ENCODE results near the gene ATP9B. TPM values are rescaled to one million over a fixed set of nuclear protein-coding genes. Genes with fewer than 3 reads are reported as not detected.

ATP9B gene
- total RNA-seq, 1 experiment from 2014 or later, result 17.9 TPM

DNA sequence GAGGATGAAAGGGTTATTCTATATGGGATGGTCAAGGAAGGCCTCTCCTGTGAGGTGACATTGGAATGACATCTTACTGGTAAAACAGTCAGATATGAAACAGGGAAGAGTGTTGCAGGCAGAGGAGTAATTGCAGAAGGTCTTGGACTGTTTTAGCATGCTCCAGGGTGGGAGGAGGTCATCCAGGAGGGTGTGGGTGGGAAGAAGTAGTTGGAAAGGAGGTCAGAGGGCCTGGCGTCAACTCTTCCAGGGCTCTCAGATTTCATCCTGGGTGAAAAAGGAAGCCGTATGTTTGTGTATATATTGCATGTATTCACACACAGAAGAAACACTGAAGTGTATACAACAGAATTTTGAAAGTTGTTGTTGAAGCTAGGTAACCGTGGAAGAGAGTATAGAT, 48.2 kb downstream of the ATP9B start:
- Histone ChIP-seq H3K27me3 (replicated peaks; ENCODE audit: insufficient read depth, low read depth, low read length, poor library complexity) (no peaks in the 10 kb centered on the region), H3K27ac (ENCODE audit: low read depth, low read length, poor library complexity, severe bottlenecking) (no peak overlapping the region), H3K36me3 (ENCODE audit: insufficient read depth, low read length, poor library complexity, severe bottlenecking) (no peaks in the 10 kb centered on the region), H3K4me3 (ENCODE audit: low read depth, low read length, poor library complexity, severe bottlenecking) (no peak overlapping the region), H3K9me3 (ENCODE audit: low read depth, low read length, poor library complexity, severe bottlenecking) (no peaks in the 10 kb centered on the region), H3K4me1 (ENCODE audit: insufficient read depth, low read length, poor library complexity, severe bottlenecking) (no peaks in the 10 kb centered on the region)
- BruUV-seq (replicated peaks), result no TSS peak
- intact Hi-C loops (cut with micrococcal nuclease; ENCODE audit: unreplicated experiment), result no loop called here
- ChIA-PET POLR2A (ENCODE audit: low non-redundant PET) (no interaction called here), CTCF (no interaction called here)
- TF ChIP-seq EZH2 (IDR thresholded peaks at IDR 0.05; ENCODE audit: borderline replicate concordance, low read depth, low read length, poor library complexity, severe bottlenecking), result no peak
- TF ChIP-seq, protein P1, sequence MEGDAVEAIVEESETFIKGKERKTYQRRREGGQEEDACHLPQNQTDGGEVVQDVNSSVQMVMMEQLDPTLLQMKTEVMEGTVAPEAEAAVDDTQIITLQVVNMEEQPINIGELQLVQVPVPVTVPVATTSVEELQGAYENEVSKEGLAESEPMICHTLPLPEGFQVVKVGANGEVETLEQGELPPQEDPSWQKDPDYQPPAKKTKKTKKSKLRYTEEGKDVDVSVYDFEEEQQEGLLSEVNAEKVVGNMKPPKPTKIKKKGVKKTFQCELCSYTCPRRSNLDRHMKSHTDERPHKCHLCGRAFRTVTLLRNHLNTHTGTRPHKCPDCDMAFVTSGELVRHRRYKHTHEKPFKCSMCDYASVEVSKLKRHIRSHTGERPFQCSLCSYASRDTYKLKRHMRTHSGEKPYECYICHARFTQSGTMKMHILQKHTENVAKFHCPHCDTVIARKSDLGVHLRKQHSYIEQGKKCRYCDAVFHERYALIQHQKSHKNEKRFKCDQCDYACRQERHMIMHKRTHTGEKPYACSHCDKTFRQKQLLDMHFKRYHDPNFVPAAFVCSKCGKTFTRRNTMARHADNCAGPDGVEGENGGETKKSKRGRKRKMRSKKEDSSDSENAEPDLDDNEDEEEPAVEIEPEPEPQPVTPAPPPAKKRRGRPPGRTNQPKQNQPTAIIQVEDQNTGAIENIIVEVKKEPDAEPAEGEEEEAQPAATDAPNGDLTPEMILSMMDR (conservative IDR thresholded peaks at IDR 0.05; ENCODE audit: low read depth, low read length), result no peak
- no peak for DNase-seq (ENCODE audit: low spot score)

DNA sequence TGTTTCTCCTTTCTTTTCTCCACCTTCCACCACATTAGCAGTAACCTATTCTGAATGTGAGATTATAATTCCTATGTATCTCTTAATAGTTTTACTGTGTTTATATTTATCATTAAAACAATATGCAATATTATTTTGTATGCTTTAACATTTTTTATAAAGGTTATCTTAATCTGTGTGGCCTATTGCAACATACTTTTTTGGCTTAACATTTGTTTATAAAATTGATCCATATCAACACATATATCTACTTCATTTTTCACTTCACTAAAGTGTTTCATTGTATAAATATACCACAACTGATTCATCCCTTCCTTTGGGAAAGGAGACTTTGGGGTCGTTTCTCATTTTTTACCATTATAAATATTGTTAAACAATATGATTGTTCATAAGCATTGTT, 48.6 kb downstream of the ATP9B start:
- Histone ChIP-seq H3K4me3 (ENCODE audit: low read depth, low read length, poor library complexity, severe bottlenecking) (no peak overlapping the region), H3K4me1 (ENCODE audit: insufficient read depth, low read length, poor library complexity, severe bottlenecking) (no peaks in the 10 kb centered on the region), H3K27ac (ENCODE audit: low read depth, low read length, poor library complexity, severe bottlenecking) (no peak overlapping the region), H3K36me3 (ENCODE audit: insufficient read depth, low read length, poor library complexity, severe bottlenecking) (no peaks in the 10 kb centered on the region), H3K27me3 (replicated peaks; ENCODE audit: insufficient read depth, low read depth, low read length, poor library complexity) (no peaks in the 10 kb centered on the region), H3K9me3 (ENCODE audit: low read depth, low read length, poor library complexity, severe bottlenecking) (no peaks in the 10 kb centered on the region)
- intact Hi-C loops (cut with micrococcal nuclease; ENCODE audit: unreplicated experiment), result no loop called here
- no TSS peak for BruUV-seq (replicated peaks)
- TF ChIP-seq, protein P1 (conservative IDR thresholded peaks at IDR 0.05; ENCODE audit: low read depth, low read length), result no peak
- POLR2A ChIA-PET (ENCODE audit: low non-redundant PET), result no interaction called here
- no peak for DNase-seq (ENCODE audit: low spot score)
- CTCF ChIA-PET, result no interaction called here

DNA sequence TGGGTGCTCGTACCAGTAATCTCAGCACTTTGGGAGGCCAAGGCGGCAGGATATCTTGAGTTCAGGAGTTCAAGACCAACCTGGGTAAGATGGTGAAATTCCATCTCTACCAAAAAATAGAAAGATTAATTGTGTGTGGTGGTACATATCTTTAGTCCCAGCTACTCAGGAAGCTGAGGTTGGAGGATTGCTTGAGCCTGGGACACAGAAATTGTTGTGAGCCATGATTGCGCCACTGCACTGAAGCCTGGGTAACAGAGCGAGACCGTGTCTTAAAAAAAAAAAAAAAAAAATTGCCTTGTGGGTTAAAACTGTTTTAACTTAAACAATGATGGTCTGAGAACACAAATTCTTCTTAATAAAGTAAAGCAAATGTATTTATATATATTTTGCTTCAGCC, 49.6 kb downstream of the ATP9B start:
- DNase-seq (ENCODE audit: low spot score), result no peak
- no TSS peak for BruUV-seq (replicated peaks)
- no peaks in the 10 kb centered on the region for H3K9me3 ChIP-seq (ENCODE audit: low read depth, low read length, poor library complexity, severe bottlenecking)
- ChIA-PET POLR2A (ENCODE audit: low non-redundant PET) (no interaction called here), CTCF (no interaction called here)
- H3K27me3 ChIP-seq (replicated peaks; ENCODE audit: insufficient read depth, low read depth, low read length, poor library complexity), result no peaks in the 10 kb centered on the region
- no peaks in the 10 kb centered on the region for H3K36me3 ChIP-seq (ENCODE audit: insufficient read depth, low read length, poor library complexity, severe bottlenecking)
- intact Hi-C loops (cut with micrococcal nuclease; ENCODE audit: unreplicated experiment), result no loop called here
- no peak overlapping the region for H3K27ac ChIP-seq (ENCODE audit: low read depth, low read length, poor library complexity, severe bottlenecking)
- no peak overlapping the region for H3K4me3 ChIP-seq (ENCODE audit: low read depth, low read length, poor library complexity, severe bottlenecking)
- TF ChIP-seq, protein P1 (conservative IDR thresholded peaks at IDR 0.05; ENCODE audit: low read depth, low read length), result no peak
- TF ChIP-seq EZH2 (IDR thresholded peaks at IDR 0.05; ENCODE audit: borderline replicate concordance, low read depth, low read length, poor library complexity, severe bottlenecking), result no peak
- H3K4me1 ChIP-seq (ENCODE audit: insufficient read depth, low read length, poor library complexity, severe bottlenecking), result no peaks in the 10 kb centered on the region

Measured in A673 (cell line).